ENCODE data around the gene MAPK7.
"Not testable (repeated sequence)": the region's sequence is repeated elsewhere in the genome, so short reads cannot be mapped to it uniquely, and the experiment has no call there.

DNA sequence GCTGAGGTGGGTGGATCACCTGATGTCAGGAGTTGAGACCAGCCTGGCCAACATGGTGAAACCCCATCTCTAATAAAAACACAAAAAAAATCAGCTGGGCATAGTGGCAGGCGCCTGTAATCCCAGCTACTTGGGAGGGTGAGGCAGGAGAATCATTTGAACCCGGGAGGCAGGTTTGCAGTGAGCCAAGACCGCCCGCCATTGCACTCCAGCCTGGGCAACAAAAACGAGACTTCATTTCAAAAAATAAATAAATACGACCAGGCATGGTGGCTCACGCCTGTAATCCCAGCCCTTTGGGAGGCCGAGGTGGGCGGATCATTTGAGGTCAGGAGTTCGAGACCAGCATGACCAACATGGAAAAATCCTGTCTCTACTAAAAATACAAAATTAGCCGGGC lies 24.9 kb upstream of the MAPK7 start:
- TF ChIP-seq CTCF (conservative IDR thresholded peaks at IDR 0.05 in 1 of 2, IDR thresholded peaks at IDR 0.05 in 1 of 2; ENCODE audit: extremely low read depth in 1 of 2, insufficient read depth in 1 of 2, low read depth in 1 of 2, low read length in 2 of 2); EZH2 (IDR thresholded peaks at IDR 0.05; ENCODE audit: borderline replicate concordance, low read length): not testable (repeated sequence)
